Stimulated activated naive B cell treated with anti-CD40 and anti-IgM and Interleukin-4, amounts not matched to agents 10 μg/mL and 1 μg/mL and 100 μg/mL, for 72 hours (primary cell): Measurements from ENCODE around the gene PRKRIP1.
"Not testable (repeated sequence)": the region's sequence is repeated elsewhere in the genome, so short reads cannot be mapped to it uniquely, and the experiment has no call there.

Experiments used
- ATAC-seq, 2 donors: fragments of 150-1000 bp; cut with Tn5 transposase; replicated peaks; 2 replicates each; pipeline ENCODE4 v1.10.0; 2021; ENCODE audit warnings: moderate library complexity in 1 of 2
- DNase-seq: peaks from one replicate; pipeline ENCODE4 v3.0.0; 2021
- H3K27ac Mint-ChIP-seq: one replicate; pipeline ENCODE4 v1.8.0; 2022; ENCODE audit warnings: mild to moderate bottlenecking, mixed read lengths
- H3K27me3 Mint-ChIP-seq, 2 donors: one replicate each; pipeline ENCODE4 v1.8.0; 2022; ENCODE audit warnings: mixed read lengths in 2 of 2
- H3K36me3 Mint-ChIP-seq, 2 donors: one replicate each; pipeline ENCODE4 v1.8.0; 2022; ENCODE audit warnings: mixed read lengths in 2 of 2, mild to moderate bottlenecking in 1 of 2
- H3K4me1 Mint-ChIP-seq, 2 donors: one replicate each; pipeline ENCODE4 v1.8.0; 2022; ENCODE audit warnings: mixed read lengths in 2 of 2, mild to moderate bottlenecking in 1 of 2
- H3K4me3 Mint-ChIP-seq, 2 donors: one replicate each; pipeline ENCODE4 v1.8.0; 2022; ENCODE audit warnings: mild to moderate bottlenecking in 2 of 2, mixed read lengths in 2 of 2, moderate library complexity in 1 of 2
- H3K9me3 Mint-ChIP-seq, 2 donors: one replicate each; pipeline ENCODE4 v1.8.0; 2022; ENCODE audit warnings: mixed read lengths in 2 of 2, mild to moderate bottlenecking in 1 of 2

PRKRIP1 gene

DNA sequence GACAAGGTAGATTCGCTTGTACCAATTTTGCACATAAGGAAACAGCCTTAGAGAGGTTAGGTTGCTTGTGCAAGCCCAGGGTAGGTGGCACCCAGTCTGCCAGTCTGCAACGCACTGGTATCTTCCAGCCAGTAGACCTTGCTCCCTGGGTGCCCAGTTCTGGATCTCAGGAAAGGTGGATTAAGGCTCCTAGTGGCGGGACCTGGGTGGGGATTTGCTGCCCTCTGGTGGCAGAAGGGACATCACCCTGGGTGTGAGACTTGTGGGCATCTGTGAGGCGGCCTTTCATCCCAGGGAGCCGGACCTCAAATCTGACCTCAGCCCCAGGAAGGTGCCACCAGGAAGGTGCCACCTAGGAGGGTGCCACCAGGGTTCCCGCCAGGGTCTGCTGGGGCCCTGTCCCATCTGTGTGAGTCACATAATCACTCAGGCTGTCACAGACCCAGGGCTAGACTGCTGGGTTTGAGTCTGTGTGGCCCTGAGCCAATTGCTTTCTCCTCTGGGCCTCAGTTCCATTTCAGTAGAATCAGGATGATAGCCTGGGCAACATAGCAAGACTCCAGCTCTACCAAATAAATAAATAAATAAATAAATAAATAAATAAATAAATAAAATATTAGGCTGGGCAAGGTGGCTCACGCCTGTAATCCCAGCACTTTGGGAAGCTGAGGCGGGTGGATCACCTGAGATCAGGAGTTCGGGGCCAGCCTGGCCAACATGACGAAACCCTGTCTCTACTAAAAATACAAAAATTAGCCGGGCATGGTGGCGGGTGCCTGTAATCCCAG is 5.3 kb upstream of the PRKRIP1 start:
- peak; percentile 84 to 87 for ATAC-seq
- Mint-ChIP-seq H3K27ac (no peak overlapping the region), H3K27me3 (no peaks in the 10 kb centered on the region), H3K4me3 (no peak overlapping the region), H3K4me1 (peaks cover 6 to 11% of the 10 kb centered on the region in 2 donors), H3K36me3 (peaks cover 16 to 34% of the 10 kb centered on the region in 2 donors), H3K9me3 (no peaks in the 10 kb centered on the region)
- DNase-seq, result peak; percentile 51

DNA sequence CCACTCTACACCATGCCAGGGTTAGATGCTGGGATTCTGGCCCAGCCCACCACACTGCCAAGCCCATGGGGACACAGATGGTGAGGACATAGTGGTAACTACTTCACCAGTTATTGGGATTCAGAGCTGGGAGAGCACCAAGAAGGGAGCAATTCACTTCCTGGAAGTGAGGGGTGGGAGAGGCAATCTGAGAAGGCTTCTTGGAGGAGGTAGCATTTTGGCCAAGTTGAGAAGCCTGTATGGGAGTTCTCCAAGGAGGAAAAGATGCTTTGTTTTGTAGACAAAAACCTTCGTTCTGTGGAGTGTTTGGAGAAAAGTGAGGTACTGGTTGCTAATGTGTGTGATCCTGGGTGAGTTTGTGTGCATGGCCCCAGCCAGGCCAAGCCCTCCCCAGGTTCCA is 3.8 kb upstream of the PRKRIP1 start:
- H3K4me3 Mint-ChIP-seq, result no peak overlapping the region
- H3K27me3 Mint-ChIP-seq, result no peaks in the 10 kb centered on the region
- H3K36me3 Mint-ChIP-seq, result peaks cover 14 to 30% of the 10 kb centered on the region in 2 donors
- H3K27ac Mint-ChIP-seq, result peak overlapping the region; percentile 14
- H3K9me3 Mint-ChIP-seq, result no peaks in the 10 kb centered on the region
- DNase-seq (no peak), ATAC-seq (no peak)
- peaks cover 11 to 22% of the 10 kb centered on the region in 2 donors for H3K4me1 Mint-ChIP-seq

DNA sequence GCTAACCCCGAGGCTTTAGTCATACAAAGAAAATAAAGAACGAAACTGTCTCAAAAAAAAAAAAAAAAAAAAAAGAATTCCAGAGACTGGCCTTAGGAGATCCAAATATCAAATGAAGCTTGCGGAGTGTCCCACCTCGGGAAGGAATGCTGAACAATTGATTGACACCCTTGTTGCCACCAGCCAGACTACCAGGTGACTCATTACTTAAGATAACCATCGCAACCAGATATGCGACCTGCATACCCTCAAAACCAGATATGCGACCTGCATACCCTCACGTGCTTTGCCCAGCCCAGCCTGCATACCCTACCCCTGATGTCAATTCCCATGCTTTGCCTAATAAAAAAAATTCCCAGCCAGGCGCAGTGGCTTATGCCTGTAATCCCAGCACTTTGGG is 2.7 kb upstream of the PRKRIP1 start:
- DNase-seq (no peak), ATAC-seq (no peak)
- Mint-ChIP-seq H3K4me1 (peaks cover 13 to 28% of the 10 kb centered on the region in 2 donors), H3K27ac (no peak overlapping the region), H3K27me3 (no peaks in the 10 kb centered on the region), H3K36me3 (peaks cover 13 to 32% of the 10 kb centered on the region in 2 donors), H3K4me3 (no peak overlapping the region), H3K9me3 (no peaks in the 10 kb centered on the region)

GRCh38 chr7:102395592-102395872 is 631 bp upstream of the PRKRIP1 start:
- DNase-seq, result no peak
- Mint-ChIP-seq H3K27ac (peak overlapping the region; percentile 97), H3K27me3 (no peaks in the 10 kb centered on the region), H3K36me3 (peaks cover 20 to 36% of the 10 kb centered on the region in 2 donors), H3K9me3 (no peaks in the 10 kb centered on the region), H3K4me1 (peaks cover 11 to 28% of the 10 kb centered on the region in 2 donors), H3K4me3 (peak overlapping the region; percentile 90 to 91)
- ATAC-seq, result peak in 1 of 2 donors; percentile 1

DNA sequence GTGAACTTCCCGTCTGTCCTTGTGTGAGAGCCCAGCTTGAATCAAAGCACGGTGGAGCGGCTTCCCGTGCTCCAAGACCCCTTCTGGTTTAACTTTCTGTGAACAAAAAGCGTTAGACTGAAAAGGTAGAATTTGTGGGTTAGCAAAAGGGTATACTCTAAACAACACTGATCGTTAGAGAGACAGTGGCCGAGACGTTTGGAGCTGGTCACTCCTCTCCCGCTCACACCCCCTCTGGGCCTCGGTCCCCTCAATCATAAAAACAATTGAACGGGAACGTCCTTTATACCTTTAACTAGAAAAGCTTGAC is 502 bp downstream of the PRKRIP1 start:
- H3K27ac Mint-ChIP-seq, result peak overlapping the region; percentile 97
- no peak for ATAC-seq
- H3K9me3 Mint-ChIP-seq, result no peaks in the 10 kb centered on the region

GRCh38 chr7:102398543-102398942 is 2.4 kb downstream of the PRKRIP1 start:
- Mint-ChIP-seq H3K9me3 (no peaks in the 10 kb centered on the region), H3K4me1 (peaks cover 11 to 24% of the 10 kb centered on the region in 2 donors), H3K36me3 (peaks cover 24 to 39% of the 10 kb centered on the region in 2 donors), H3K4me3 (no peak overlapping the region), H3K27me3 (no peaks in the 10 kb centered on the region), H3K27ac (no peak overlapping the region)
- no peak for ATAC-seq
- DNase-seq, result no peak

More for the DNA sequence above, 502 bp downstream of the PRKRIP1 start:
- Mint-ChIP-seq H3K4me3 (peak overlapping the region; percentile 90 to 91), H3K4me1 (peaks cover 11 to 24% of the 10 kb centered on the region in 2 donors), H3K36me3 (peaks cover 26 to 41% of the 10 kb centered on the region in 2 donors), H3K27me3 (no peaks in the 10 kb centered on the region)
- no peak for DNase-seq

- no peaks in the 10 kb centered on the region for H3K9me3 Mint-ChIP-seq
- H3K4me3 Mint-ChIP-seq, result no peak overlapping the region
- DNase-seq (no peak), ATAC-seq (no peak)
- no peaks in the 10 kb centered on the region for H3K27me3 Mint-ChIP-seq
- H3K4me1 Mint-ChIP-seq, result peaks cover 11 to 28% of the 10 kb centered on the region in 2 donors
- H3K27ac Mint-ChIP-seq, result no peak overlapping the region
- H3K36me3 Mint-ChIP-seq, result peaks cover 19 to 40% of the 10 kb centered on the region in 2 donors
Observed at GRCh38 chr7:102400360-102400759, 4.2 kb downstream of the PRKRIP1 start.

DNA sequence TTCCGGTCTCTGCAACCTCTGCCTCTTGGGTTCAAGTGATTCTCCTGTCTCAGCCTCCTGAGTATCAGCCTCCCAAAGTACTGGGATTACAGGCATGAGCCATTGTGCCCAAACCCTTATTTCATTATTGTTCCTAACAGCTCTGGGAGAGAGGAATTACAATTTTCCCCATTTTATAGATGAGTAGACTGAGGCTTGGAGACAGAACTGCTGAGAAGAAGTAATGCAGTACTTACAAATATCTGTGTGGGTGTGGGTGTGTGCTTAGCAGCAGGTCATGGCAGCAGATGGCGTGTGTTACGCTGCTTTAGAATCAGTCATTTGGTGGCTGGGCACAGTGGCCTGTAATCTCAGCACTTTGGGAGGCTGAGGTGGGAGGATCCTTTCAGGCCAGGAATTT is 7.4 kb downstream of the PRKRIP1 start:
- Mint-ChIP-seq H3K4me3 (no peak overlapping the region), H3K27ac (peak overlapping the region; percentile 51), H3K4me1 (peaks cover 11 to 22% of the 10 kb centered on the region in 2 donors), H3K27me3 (no peaks in the 10 kb centered on the region), H3K36me3 (peaks cover 35 to 57% of the 10 kb centered on the region in 2 donors), H3K9me3 (no peaks in the 10 kb centered on the region)
- no peak for DNase-seq
- ATAC-seq, result no peak

GRCh38 chr7:102404005-102404861 is 8.1 kb downstream of the PRKRIP1 start:
- Mint-ChIP-seq H3K27me3 (no peaks in the 10 kb centered on the region), H3K4me1 (peaks cover 14 to 28% of the 10 kb centered on the region in 2 donors), H3K36me3 (peaks cover 40 to 58% of the 10 kb centered on the region in 2 donors), H3K27ac (peak overlapping the region; percentile 51), H3K4me3 (no peak overlapping the region), H3K9me3 (peaks cover 0 to 1% of the 10 kb centered on the region in 2 donors)
- DNase-seq (no peak), ATAC-seq (peak; percentile 90 to 91)

DNA sequence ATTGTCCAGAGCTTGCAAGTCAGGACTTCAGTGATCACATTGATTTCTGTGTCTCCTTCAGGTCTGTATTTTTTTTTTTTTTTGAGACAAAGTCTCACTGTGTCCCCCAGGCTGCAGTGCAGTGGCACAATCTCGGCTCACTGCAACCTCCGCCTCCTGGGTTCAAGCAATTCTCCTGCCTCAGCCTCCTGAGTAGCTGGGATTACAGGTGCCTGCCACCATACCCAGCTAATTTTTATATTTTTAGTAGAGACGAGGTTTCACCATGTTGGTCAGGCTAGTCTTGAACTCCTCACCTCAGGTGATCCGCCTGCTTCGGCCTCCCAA is 8.7 kb downstream of the PRKRIP1 start:
- H3K4me3 Mint-ChIP-seq, result not testable (repeated sequence)
- H3K36me3 Mint-ChIP-seq, result peaks cover 43 to 60% of the 10 kb centered on the region in 2 donors

DNA sequence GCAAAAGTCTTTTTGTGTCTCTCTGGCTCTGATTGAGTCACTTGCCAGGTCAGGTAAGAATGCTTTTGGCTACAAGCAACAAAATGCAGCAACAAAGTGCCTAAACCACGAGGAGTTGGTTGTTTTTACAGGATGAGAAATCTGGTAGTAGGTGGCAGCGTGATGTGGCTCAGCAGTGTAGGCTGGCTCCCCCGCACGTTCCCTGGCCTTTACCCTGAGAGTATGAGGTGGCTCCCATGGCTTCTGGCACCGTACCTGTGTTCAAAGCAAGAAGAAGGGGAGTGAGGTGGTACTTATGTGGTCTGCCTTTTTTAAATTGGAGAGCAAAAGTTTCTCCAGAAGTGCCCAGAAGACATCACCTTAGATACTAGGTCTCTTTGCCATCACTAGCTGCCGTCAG is 11.7 kb downstream of the PRKRIP1 start:
- peak overlapping the region; percentile 91 for H3K27ac Mint-ChIP-seq
- H3K9me3 Mint-ChIP-seq, result peaks cover 6 to 7% of the 10 kb centered on the region in 2 donors
- no peaks in the 10 kb centered on the region for H3K27me3 Mint-ChIP-seq
- ATAC-seq (peak; percentile 5 to 12), DNase-seq (no peak)
- peaks cover 27 to 58% of the 10 kb centered on the region in 2 donors for H3K4me1 Mint-ChIP-seq
- peak overlapping the region in 1 of 2 donors; percentile 33 for H3K4me3 Mint-ChIP-seq
- peaks cover 49 to 71% of the 10 kb centered on the region in 2 donors for H3K36me3 Mint-ChIP-seq

More for the DNA sequence above, 8.7 kb downstream of the PRKRIP1 start:
- not testable (repeated sequence) for H3K9me3 Mint-ChIP-seq, ATAC-seq, H3K27ac Mint-ChIP-seq, DNase-seq, H3K27me3 Mint-ChIP-seq
- H3K4me1 Mint-ChIP-seq, result peaks cover 18 to 34% of the 10 kb centered on the region in 2 donors

DNA sequence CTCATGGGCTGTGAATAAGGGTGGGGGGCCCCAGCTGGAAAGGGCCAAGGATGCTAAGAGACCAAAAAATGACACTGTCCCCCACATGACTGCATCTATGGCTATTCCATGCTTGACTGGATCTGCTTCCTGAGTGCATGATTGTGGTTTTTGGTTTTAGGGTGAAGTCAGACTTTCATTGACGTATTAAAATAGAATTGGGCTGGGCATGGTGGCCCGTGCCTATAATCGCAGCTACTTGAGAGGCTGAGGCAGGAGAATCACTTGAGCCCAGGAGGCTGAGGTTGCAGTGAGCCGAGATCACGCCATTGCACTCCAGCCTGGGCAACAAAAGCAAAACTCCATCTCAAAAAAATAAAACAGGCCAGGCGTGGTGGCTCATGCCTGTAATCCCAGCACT is 12.4 kb downstream of the PRKRIP1 start:
- H3K27ac Mint-ChIP-seq, result peak overlapping the region; percentile 91
- DNase-seq, H3K9me3 Mint-ChIP-seq, H3K27me3 Mint-ChIP-seq: not testable (repeated sequence)
- H3K4me3 Mint-ChIP-seq, result peak overlapping the region; percentile 33 to 43
- H3K4me1 Mint-ChIP-seq, result peaks cover 28 to 62% of the 10 kb centered on the region in 2 donors
- peak; percentile 81 to 87 for ATAC-seq
- peaks cover 51 to 71% of the 10 kb centered on the region in 2 donors for H3K36me3 Mint-ChIP-seq

DNA sequence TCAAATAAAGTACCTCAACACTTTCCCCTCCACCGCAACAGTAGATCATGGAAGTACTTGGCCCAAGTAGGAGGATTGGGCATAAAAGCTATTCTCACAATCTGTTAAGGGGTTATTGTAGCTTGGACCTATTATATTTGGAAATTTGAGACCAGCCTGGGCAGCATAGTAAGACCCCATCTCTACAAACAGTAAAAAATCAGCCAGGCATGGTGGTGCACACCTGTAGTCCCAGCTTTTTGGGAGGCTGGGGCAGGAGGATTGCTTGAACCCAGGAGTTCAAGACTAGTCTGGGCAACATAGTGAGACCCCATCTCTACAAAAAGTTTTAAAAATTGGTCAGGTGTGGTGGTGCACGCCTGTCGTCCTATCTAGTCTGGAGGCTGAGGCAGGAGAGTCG is 13.2 kb downstream of the PRKRIP1 start:
- H3K4me3 Mint-ChIP-seq, result peak overlapping the region in 1 of 2 donors; percentile 30
- H3K27ac Mint-ChIP-seq, result peak overlapping the region; percentile 91

GRCh38 chr7:102410123-102410522 is 14.0 kb downstream of the PRKRIP1 start:
- H3K27me3 Mint-ChIP-seq, result no peaks in the 10 kb centered on the region
- H3K4me3 Mint-ChIP-seq, result peak overlapping the region; percentile 11 to 62
- peaks cover 6 to 7% of the 10 kb centered on the region in 2 donors for H3K9me3 Mint-ChIP-seq
- peaks cover 33 to 58% of the 10 kb centered on the region in 2 donors for H3K4me1 Mint-ChIP-seq
- DNase-seq (no peak), ATAC-seq (peak; percentile 34 to 40)
- peak overlapping the region; percentile 90 for H3K27ac Mint-ChIP-seq
- peaks cover 53 to 65% of the 10 kb centered on the region in 2 donors for H3K36me3 Mint-ChIP-seq

More for the DNA sequence above, 13.2 kb downstream of the PRKRIP1 start:
- DNase-seq, result no peak
- H3K9me3 Mint-ChIP-seq, result peaks cover 6 to 7% of the 10 kb centered on the region in 2 donors
- H3K36me3 Mint-ChIP-seq, result peaks cover 51 to 66% of the 10 kb centered on the region in 2 donors
- H3K4me1 Mint-ChIP-seq, result peaks cover 31 to 59% of the 10 kb centered on the region in 2 donors
- no peak for ATAC-seq
- no peaks in the 10 kb centered on the region for H3K27me3 Mint-ChIP-seq
